ENCODE results near the gene TNS1. TPM values are rescaled to one million over a fixed set of nuclear protein-coding genes. Genes with fewer than 3 reads are reported as not detected.

The TNS1 gene
- total RNA-seq, 1 donor = 116 TPM

GRCh38 chr2:217903859-217904613 is 98.8 kb downstream of the TNS1 start:
- TF ChIP-seq CTCF (IDR thresholded peaks at IDR 0.05; ENCODE audit: insufficient read depth, low read length) = no peak
- H3K4me3 ChIP-seq (ENCODE audit: low read depth, low read length) = no peak overlapping the region
- peak; percentile 62 for DNase-seq (ENCODE audit: low read depth)

GRCh38 chr2:217903142-217903858 is 99.5 kb downstream of the TNS1 start:
- no peak for TF ChIP-seq CTCF (IDR thresholded peaks at IDR 0.05; ENCODE audit: insufficient read depth, low read length)
- DNase-seq (ENCODE audit: low read depth) = no peak
- H3K4me3 ChIP-seq (ENCODE audit: low read depth, low read length) = no peak overlapping the region

GRCh38 chr2:217902379-217903141 is 100.2 kb downstream of the TNS1 start:
- no peak for TF ChIP-seq CTCF (IDR thresholded peaks at IDR 0.05; ENCODE audit: insufficient read depth, low read length)
- peak; percentile 67 for DNase-seq (ENCODE audit: low read depth)
- no peak overlapping the region for H3K4me3 ChIP-seq (ENCODE audit: low read depth, low read length)

GRCh38 chr2:217901835-217902378 is 100.9 kb downstream of the TNS1 start:
- TF ChIP-seq CTCF (IDR thresholded peaks at IDR 0.05; ENCODE audit: insufficient read depth, low read length) = no peak
- peak; percentile 86 for DNase-seq (ENCODE audit: low read depth)
- no peak overlapping the region for H3K4me3 ChIP-seq (ENCODE audit: low read depth, low read length)

GRCh38 chr2:217901400-217901799 is 101.4 kb downstream of the TNS1 start:
- no peak for TF ChIP-seq CTCF (IDR thresholded peaks at IDR 0.05; ENCODE audit: insufficient read depth, low read length)
- no peak for DNase-seq (ENCODE audit: low read depth)
- H3K4me3 ChIP-seq (ENCODE audit: low read depth, low read length) = no peak overlapping the region

GRCh38 chr2:217900780-217901360 is 101.9 kb downstream of the TNS1 start:
- no peak for DNase-seq (ENCODE audit: low read depth)
- TF ChIP-seq CTCF (IDR thresholded peaks at IDR 0.05; ENCODE audit: insufficient read depth, low read length) = no peak
- no peak overlapping the region for H3K4me3 ChIP-seq (ENCODE audit: low read depth, low read length)

Data from fibroblast of the aortic adventitia (primary cell).